ENCODE data around the gene MKKS. TPM values are rescaled to one million over a fixed set of nuclear protein-coding genes. Genes with fewer than 3 reads are reported as not detected.

MKKS gene
- total RNA-seq, 4 donors from 2014 or later, result 8.3 to 24.0 (median 13.8) TPM

DNA sequence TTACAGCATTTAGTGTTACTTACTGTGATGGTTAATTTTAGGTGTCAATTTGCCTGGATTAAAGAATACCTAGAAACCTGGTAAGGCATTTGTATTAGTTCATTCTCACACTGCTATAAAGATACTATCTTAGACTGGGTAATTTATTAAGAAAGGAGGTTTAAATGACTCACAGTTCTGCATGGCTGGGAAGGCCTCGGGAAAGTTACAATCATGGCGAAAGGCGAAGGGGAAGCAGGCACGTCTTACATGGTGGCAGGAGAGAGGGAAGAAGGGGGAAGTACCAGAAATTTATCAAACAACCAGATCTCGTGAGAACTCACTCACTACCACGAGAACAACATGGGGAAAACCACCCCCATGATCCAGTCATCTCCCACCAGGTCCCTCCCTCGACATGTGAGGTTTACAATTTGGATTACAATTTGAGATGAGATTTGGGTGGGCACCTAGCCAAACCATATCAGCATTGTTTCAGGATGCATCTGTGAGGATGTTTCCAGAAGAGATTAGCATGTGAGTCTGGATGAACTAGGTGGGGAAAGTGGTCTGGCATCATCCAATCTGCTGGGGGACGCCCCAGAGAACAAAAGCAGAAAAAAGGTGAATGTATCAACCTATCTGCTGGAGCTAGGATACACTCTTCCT is 76.8 kb downstream of the MKKS start:
- TF ChIP-seq, protein P1, sequence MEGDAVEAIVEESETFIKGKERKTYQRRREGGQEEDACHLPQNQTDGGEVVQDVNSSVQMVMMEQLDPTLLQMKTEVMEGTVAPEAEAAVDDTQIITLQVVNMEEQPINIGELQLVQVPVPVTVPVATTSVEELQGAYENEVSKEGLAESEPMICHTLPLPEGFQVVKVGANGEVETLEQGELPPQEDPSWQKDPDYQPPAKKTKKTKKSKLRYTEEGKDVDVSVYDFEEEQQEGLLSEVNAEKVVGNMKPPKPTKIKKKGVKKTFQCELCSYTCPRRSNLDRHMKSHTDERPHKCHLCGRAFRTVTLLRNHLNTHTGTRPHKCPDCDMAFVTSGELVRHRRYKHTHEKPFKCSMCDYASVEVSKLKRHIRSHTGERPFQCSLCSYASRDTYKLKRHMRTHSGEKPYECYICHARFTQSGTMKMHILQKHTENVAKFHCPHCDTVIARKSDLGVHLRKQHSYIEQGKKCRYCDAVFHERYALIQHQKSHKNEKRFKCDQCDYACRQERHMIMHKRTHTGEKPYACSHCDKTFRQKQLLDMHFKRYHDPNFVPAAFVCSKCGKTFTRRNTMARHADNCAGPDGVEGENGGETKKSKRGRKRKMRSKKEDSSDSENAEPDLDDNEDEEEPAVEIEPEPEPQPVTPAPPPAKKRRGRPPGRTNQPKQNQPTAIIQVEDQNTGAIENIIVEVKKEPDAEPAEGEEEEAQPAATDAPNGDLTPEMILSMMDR (IDR thresholded peaks at IDR 0.05; ENCODE audit: low read depth), result no peak

DNA sequence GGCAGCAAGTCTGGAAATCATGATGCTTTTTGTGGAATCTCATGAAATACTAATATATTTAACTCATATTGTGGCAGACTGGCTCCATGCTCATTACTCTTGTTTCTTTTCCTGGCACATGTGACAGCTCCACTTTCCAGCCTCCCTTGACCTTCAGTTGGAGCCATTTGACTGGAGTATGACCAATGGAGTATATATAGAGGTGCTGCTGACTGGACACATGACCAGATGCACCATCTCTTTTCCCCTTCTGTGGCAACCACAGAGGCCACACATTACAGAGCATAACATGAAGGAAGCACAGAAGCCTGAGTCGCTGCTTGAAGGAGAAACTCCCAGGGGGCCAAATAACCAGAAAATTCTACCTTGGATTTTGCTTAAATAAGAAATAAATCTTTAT is 77.4 kb downstream of the MKKS start:
- TF ChIP-seq, protein P1 (IDR thresholded peaks at IDR 0.05; ENCODE audit: low read depth), result no peak

DNA sequence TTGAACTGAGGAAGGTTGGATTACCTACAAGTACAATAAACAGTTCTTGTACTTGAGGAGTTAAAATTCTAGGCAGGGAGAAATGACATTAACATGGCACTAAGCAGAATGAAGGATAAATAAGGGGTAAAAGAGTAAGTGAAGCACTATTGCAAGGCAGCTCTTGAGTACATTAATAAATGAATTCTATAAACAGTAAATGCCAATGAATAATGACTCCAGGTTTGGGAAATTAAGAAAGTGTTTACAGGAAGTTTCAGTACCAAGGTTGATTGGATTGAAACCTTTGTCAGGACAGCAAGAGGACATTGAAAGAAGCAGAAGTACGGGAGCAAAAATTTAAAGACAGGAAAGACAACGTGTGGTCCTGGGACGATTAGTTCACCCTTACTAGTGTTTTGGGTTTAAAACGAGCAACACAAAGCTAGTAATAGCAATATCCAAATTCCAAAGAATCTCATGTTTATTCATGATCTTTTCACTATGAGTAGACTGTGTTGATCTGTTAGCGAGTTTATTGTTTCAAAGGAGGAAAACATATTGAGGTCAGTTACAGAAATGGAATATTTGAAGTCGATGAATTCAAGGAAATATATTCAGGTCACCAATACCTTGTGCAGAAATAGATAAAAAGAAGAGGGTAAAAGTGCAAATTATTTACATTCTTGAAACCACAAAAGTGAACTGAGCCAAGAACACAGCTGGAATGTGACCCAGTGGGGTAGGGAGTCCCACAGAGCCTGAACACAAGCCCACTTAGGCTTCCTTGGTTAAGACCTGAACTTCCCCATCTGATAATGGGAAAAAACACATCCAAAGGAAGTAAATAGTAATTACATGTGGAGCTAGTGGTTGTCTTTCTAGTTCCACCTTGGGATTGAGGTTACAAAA is 80.8 kb downstream of the MKKS start:
- TF ChIP-seq, protein P1 (IDR thresholded peaks at IDR 0.05; ENCODE audit: low read depth), result no peak

Other genes starting within 250 kb of the MKKS start
- 1 to 10 TPM in 1 of 4 donors, under 1 TPM in 3; 0.38 to 1.3 (median 0.58) TPM for gene SNAP25, start 215.4 kb downstream of the MKKS start, total RNA-seq
- gene SLX4IP, start 1.1 kb upstream of the MKKS start, total RNA-seq, result 1 to 10 TPM; 2.4 to 5.4 (median 4.1) TPM
- 100 to 1,000 TPM in 1 of 4 donors, 10 to 100 TPM in 3; 62.7 to 103 (median 82.0) TPM for gene JAG1, start 239.8 kb upstream of the MKKS start, total RNA-seq

All from subcutaneous adipose tissue (tissue), 4 donors.